Retinal pigment epithelial cell (primary cell): ENCODE measurements around the gene TEX30.
A peak's percentile ranks its signal among the peaks of the same experiment; 100 is the strongest.

Experiments
- DNase-seq: peaks from one replicate; pipeline ENCODE4 v3.0.0-alpha.2; 2010; ENCODE audit warnings: low read depth
- H3K4me3 ChIP-seq: 2 replicates; pipeline ENCODE4 v1.5.1; 2011; ENCODE audit warnings: mild to moderate bottlenecking, low read length, control low read depth, moderate library complexity
- CTCF ChIP-seq: conservative IDR thresholded peaks from 2 replicates; pipeline ENCODE4 v1.5.1; 2011; ENCODE audit warnings: low read depth, low read length, control low read depth, inconsistent platforms

TEX30 gene

GRCh38 chr13:102773441-102774213 is at the start of gene TEX30:
TSS of gene TEX30 (minus strand) at chr13:102773786. CDS start at chr13:102770026, 3,760 bp downstream.
- peak; percentile 34 for DNase-seq
- TF ChIP-seq CTCF, result no peak
- H3K4me3 ChIP-seq, result peak within 1 kb of the TSS; percentile 84

GRCh38 chr13:102817907-102818306 is 44.3 kb upstream of the TEX30 start:
- TF ChIP-seq CTCF, result no peak
- no peak overlapping the region for H3K4me3 ChIP-seq
- DNase-seq, result peak; percentile 90

GRCh38 chr13:102817241-102817640 is 43.7 kb upstream of the TEX30 start:
- no peak overlapping the region for H3K4me3 ChIP-seq
- DNase-seq, result no peak
- TF ChIP-seq CTCF, result no peak

GRCh38 chr13:102816708-102817107 is 43.1 kb upstream of the TEX30 start:
- no peak for DNase-seq
- TF ChIP-seq CTCF, result no peak

DNA sequence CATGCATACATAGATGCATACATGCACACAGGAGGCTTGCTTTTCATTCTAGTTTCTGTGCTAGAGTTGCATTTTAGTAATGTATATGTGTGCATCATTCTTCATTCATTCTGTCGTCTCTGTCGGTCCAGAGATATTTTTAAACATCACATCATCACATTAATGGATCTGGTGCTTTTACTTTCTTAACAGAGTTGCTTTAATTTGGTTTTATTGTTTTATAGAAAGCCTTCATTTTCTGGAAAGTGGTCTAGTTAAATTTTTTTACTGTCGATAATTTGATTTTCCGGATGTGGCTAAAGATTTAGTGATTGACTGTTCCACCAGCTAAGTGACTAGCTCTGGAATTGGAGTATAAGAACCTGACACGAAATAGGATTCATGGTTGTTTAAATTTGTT is 42.2 kb upstream of the TEX30 start:
- TF ChIP-seq CTCF, result no peak

More at GRCh38 chr13:102816708-102817107, 43.1 kb upstream of the TEX30 start:
- H3K4me3 ChIP-seq, result no peak overlapping the region

DNA sequence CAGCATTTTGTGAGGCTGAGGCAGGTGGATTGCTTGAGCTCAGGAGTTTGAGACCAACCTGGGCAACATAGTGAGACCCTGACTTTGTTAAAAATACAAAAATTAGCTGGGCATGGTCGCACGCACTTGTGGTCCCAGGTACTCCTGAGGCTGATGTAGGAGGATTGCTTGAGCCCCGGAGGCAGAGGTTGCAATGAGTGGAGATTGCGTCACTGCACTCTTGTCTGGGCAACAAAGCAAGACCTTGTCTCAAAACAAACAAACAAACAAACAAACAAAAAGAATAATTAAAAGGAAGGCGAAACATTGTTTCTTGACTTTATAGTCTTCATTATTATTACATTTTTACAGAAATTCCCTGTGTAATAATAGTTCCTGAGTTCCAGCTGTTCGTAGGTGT is 41.2 kb upstream of the TEX30 start:
- no peak for DNase-seq
- no peak overlapping the region for H3K4me3 ChIP-seq
- no peak for TF ChIP-seq CTCF

More for the DNA sequence above, 42.2 kb upstream of the TEX30 start:
- H3K4me3 ChIP-seq, result no peak overlapping the region
- DNase-seq, result no peak

GRCh38 chr13:102814025-102814607 is 40.5 kb upstream of the TEX30 start:
- H3K4me3 ChIP-seq, result no peak overlapping the region
- DNase-seq, result no peak
- no peak for TF ChIP-seq CTCF
